Nephron (organoid): Measurements from ENCODE around the gene DNAJC4.

Experiments used
- H3K27ac Mint-ChIP-seq, 3 experiments: 2 replicates each; pipeline ENCODE4 v1.8.0; 2020; ENCODE audit warnings: mixed read lengths in 3 of 3, mild to moderate bottlenecking in 2 of 3, moderate library complexity in 1 of 3
- H3K27me3 Mint-ChIP-seq: 2 replicates; pipeline ENCODE4 v1.8.0; 2021; ENCODE audit warnings: low read depth, mild to moderate bottlenecking, moderate library complexity, mixed read lengths
- H3K36me3 Mint-ChIP-seq: 2 replicates; pipeline ENCODE4 v1.8.0; 2020; ENCODE audit warnings: low read depth, mixed read lengths
- H3K4me1 Mint-ChIP-seq: 2 replicates; pipeline ENCODE4 v1.8.0; 2020; ENCODE audit warnings: mixed read lengths
- H3K4me3 Mint-ChIP-seq, 3 experiments: 2 replicates each; pipeline ENCODE4 v1.8.0; 2020; ENCODE audit warnings: mild to moderate bottlenecking in 3 of 3, mixed read lengths in 3 of 3, moderate library complexity in 2 of 3
- H3K9me3 Mint-ChIP-seq: 2 replicates; pipeline ENCODE4 v1.8.0; 2020; ENCODE audit warnings: mixed read lengths
- CTCF ChIP-seq, 3 experiments: fragments of 200-600 bp; sonication (generic); IDR thresholded peaks; one replicate each; pipeline ENCODE4 v1.5.0; 2021; ENCODE audit warnings: antibody characterized with exemption in 3 of 3; ENCODE audit not compliant: unreplicated experiment in 3 of 3

DNAJC4 gene

GRCh38 chr11:64229744-64230170 lies 591 bp upstream of the DNAJC4 start:
- H3K36me3 Mint-ChIP-seq: no peaks in the 10 kb centered on the region
- peaks cover 36% of the 10 kb centered on the region for H3K4me1 Mint-ChIP-seq
- H3K27ac Mint-ChIP-seq: peak overlapping the region; percentile 62 to 92 (median 89)
- H3K4me3 Mint-ChIP-seq: peak overlapping the region; percentile 84 to 92 (median 89)
- no peak for TF ChIP-seq CTCF (IDR thresholded peaks at IDR 0.05; ENCODE audit: unreplicated experiment in 3 of 3)
- H3K27me3 Mint-ChIP-seq: peaks cover 4% of the 10 kb centered on the region
- no peaks in the 10 kb centered on the region for H3K9me3 Mint-ChIP-seq

- Mint-ChIP-seq H3K36me3 (no peaks in the 10 kb centered on the region), H3K4me3 (peak overlapping the region; percentile 84 to 92 (median 89)), H3K4me1 (peaks cover 36% of the 10 kb centered on the region), H3K9me3 (no peaks in the 10 kb centered on the region), H3K27me3 (peaks cover 4% of the 10 kb centered on the region), H3K27ac (peak overlapping the region; percentile 62 to 92 (median 89))
- no peak for TF ChIP-seq CTCF (IDR thresholded peaks at IDR 0.05; ENCODE audit: unreplicated experiment in 3 of 3)
These were observed 627 bp downstream of the DNAJC4 start for GRCh38 chr11:64230985-64231365.

- Mint-ChIP-seq H3K27ac (peak overlapping the region; percentile 29 to 53 (median 32)), H3K36me3 (no peaks in the 10 kb centered on the region), H3K4me1 (peaks cover 36% of the 10 kb centered on the region), H3K27me3 (peaks cover 4% of the 10 kb centered on the region), H3K4me3 (peak overlapping the region; percentile 84 to 92 (median 89)), H3K9me3 (no peaks in the 10 kb centered on the region)
- TF ChIP-seq CTCF (IDR thresholded peaks at IDR 0.05; ENCODE audit: unreplicated experiment in 3 of 3): no peak
These were observed 1.2 kb downstream of the DNAJC4 start for GRCh38 chr11:64231546-64231945.

GRCh38 chr11:64232182-64232966 lies 2.0 kb downstream of the DNAJC4 start:
- TF ChIP-seq CTCF (IDR thresholded peaks at IDR 0.05; ENCODE audit: unreplicated experiment in 3 of 3): no peak
- Mint-ChIP-seq H3K9me3 (no peaks in the 10 kb centered on the region), H3K4me1 (peaks cover 37% of the 10 kb centered on the region), H3K27me3 (peaks cover 4% of the 10 kb centered on the region), H3K4me3 (peak overlapping the region; percentile 84 to 92 (median 89)), H3K27ac (peak overlapping the region; percentile 37 to 69 (median 53)), H3K36me3 (no peaks in the 10 kb centered on the region)

- Mint-ChIP-seq H3K4me3 (peak overlapping the region; percentile 84 to 92 (median 89)), H3K36me3 (peaks cover 3% of the 10 kb centered on the region), H3K27ac (peak overlapping the region in 2 of 3 experiments; percentile 37 to 69), H3K9me3 (no peaks in the 10 kb centered on the region), H3K27me3 (peaks cover 4% of the 10 kb centered on the region), H3K4me1 (peaks cover 38% of the 10 kb centered on the region)
- TF ChIP-seq CTCF (IDR thresholded peaks at IDR 0.05; ENCODE audit: unreplicated experiment in 3 of 3): no peak
These were observed 2.6 kb downstream of the DNAJC4 start for GRCh38 chr11:64232967-64233315.
